HG02610 (cell line): ENCODE data around the gene ERBB4.

Experiments
- ATAC-seq: cut with Tn5 transposase; IDR thresholded peaks from one replicate; pipeline ENCODE4 v1.9.1; 2021; ENCODE audit warnings: mild to moderate bottlenecking, moderate library complexity; ENCODE audit not compliant: unreplicated experiment

ERBB4 gene

GRCh38 chr2:212538305-212539071 is at the start of gene ERBB4:
TSS of gene ERBB4 (minus strand) at chr2:212538802. CDS start at chr2:212538530, 272 bp downstream.
- no peak for ATAC-seq

DNA sequence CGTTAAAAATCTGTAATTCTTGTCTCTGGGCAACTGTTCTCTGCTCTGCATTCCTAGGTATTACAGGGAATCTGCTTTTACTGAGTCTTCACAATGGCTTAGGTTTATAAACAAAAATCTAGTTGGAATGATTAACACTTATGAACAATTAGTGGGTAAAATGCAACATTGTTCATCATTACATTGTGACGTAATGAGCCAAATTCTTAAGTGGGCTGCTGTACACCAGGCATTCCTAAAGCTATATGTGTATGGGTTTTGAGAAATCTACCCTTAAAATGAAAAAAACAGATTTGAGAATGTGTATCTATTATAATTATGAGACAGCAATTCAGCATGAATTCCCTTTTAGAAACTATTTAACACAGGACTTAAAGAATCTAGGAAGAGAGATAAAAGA is 41.5 kb upstream of the ERBB4 start:
- no peak for ATAC-seq

DNA sequence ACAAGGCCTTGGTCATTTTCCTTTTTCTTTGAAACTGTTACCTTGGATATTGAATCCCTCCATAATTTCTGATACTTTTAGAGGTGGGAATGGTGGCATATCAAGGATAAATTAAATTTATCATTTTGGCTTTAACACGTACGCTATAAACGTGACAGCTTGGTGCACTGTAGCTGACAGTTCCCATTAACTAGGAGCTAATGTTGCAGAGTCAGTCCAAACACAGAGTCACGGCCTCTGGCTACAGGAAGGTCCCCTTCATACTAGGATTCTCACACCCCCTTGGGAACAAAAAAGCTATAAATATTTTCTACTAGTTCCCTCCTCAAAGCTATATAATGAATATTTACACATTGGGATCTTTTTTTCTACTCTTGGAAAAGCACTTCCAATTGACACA is 17.7 kb upstream of the ERBB4 start:
- no peak for ATAC-seq

- ATAC-seq: no peak
Observed at GRCh38 chr2:212554233-212554632, 15.6 kb upstream of the ERBB4 start.

- ATAC-seq: no peak
Observed at GRCh38 chr2:212549941-212550340, 11.3 kb upstream of the ERBB4 start.

DNA sequence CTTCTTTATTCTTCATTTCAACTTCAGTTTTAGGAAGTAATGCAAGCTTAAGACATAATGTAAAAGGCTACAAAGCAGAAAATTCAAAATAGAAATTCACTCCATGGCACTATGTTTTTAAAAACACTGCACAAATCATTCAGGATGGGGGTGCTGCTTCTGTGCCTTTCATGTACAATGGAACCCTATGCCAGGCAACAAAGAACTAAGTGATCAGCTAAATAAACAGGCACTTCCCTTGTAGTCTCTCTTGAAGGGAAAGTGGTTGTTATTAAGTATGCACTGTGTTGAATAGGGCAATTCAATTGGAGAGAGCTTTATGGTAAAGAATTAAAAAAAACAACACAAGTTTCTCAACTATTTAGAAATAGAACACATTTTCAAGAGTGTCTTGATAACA is 10.9 kb upstream of the ERBB4 start:
- ATAC-seq: no peak

GRCh38 chr2:212548455-212548819 is 9.8 kb upstream of the ERBB4 start:
- no peak for ATAC-seq

DNA sequence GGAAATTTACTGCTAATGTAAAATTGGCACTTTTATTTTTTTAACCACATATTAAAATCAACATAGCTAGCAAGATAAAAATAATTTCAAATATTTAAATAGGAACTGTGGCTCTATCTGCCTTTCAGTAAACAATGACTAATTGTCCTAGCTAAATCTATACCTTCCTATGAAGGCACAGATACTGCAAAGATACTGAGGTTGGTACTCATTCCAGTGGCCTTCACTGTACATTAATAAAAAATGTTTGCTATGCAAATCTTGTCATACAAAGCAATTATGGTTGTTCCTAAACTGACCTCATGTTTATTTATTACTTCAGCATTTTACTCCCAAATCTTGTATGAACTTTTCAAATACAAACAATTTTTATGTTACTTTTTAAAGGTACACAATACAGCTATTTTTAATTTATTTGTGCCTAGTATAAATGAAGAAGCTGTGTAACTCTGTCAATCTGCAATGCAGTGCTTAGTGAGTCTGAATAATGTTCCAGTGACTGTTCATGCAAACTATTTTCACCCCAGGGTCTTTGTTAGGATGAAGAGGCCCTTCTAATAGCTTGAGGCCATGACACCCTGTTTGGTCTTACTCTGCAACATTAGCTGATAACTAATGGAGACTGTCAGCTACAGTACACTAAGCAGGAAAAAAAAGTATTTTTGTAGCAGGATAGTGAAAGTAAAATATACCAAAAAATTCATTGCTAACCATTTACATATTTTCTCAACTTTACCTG is 9.3 kb upstream of the ERBB4 start:
- no peak for ATAC-seq

GRCh38 chr2:212546669-212547068 is 8.1 kb upstream of the ERBB4 start:
- ATAC-seq: no peak

- no peak for ATAC-seq
Observed at GRCh38 chr2:212540341-212540740, 1.7 kb upstream of the ERBB4 start.

GRCh38 chr2:212539072-212539880 is 674 bp upstream of the ERBB4 start:
- ATAC-seq: no peak

DNA sequence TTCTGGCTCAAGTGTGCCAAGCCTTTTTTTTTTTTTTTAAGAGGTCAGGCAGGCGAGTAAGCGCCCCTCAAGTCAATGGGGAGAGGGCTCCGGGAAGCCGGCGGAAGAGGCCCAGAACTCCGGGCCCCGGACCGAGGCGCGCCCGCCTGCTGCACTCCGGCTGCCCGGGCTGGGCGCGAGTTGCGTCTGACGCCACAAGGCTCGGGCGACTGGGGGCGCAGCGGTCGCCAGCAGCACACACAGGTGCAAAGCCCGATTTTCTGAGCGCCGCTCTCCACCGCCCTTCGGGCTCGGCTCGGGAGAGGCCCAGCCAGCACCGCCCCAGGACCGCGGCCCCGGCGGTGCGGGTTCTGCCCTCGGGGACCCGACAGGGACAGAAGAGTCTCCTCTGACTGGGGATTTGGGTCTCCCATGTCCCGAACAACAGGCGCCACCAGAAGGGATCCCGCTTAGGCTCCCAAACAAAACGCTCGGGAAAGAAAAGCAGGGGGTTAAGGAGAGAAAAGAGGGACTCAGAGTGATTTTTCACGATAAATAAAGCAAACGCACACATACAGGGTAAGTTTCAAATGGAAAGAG is 787 bp downstream of the ERBB4 start:
- peak; percentile 29 for ATAC-seq

- peak; percentile 15 for ATAC-seq
Observed at GRCh38 chr2:212536817-212537725, 1.5 kb downstream of the ERBB4 start.

- ATAC-seq: no peak
Observed at GRCh38 chr2:212535996-212536816, 2.4 kb downstream of the ERBB4 start.

- ATAC-seq: no peak
Observed at GRCh38 chr2:212534336-212534735, 4.3 kb downstream of the ERBB4 start.

DNA sequence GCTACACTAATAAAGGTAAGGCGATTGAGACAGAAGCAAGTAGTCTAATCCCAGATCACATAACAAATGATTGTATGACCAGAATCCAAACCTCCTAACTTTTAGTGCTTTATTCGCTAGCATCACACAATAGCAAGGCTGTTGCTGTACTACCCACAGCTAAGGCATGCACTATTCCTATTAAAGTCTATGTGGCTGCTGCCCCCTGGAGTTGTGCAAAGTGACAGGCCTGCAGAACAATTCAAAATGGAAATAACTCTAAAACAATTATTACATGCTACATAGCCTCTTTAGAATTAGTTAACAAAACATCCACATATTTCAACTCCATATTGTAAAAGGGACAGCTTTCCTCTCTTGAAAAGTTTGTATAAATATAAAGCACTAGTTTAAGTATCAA is 6.0 kb downstream of the ERBB4 start:
- ATAC-seq: no peak

GRCh38 chr2:212532087-212532486 is 6.5 kb downstream of the ERBB4 start:
- no peak for ATAC-seq

DNA sequence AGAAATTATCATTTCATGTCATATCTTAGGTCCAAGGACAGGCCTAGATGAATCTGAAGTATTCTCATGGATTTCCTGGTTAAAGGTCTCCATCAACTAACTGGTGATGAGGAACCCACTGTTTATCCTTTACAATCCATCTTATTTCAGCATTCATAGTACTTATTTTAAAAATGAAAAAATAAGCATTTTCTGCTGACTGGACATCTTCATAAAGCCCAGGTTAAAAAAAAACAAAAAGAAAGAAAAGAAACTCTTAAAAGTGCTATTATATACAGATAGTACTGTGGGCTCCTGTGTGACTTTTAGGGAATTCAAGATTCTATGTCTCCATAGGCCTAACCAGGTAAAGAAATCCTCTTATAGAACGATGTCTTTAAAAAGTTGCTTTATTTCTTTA is 7.1 kb downstream of the ERBB4 start:
- ATAC-seq: no peak

DNA sequence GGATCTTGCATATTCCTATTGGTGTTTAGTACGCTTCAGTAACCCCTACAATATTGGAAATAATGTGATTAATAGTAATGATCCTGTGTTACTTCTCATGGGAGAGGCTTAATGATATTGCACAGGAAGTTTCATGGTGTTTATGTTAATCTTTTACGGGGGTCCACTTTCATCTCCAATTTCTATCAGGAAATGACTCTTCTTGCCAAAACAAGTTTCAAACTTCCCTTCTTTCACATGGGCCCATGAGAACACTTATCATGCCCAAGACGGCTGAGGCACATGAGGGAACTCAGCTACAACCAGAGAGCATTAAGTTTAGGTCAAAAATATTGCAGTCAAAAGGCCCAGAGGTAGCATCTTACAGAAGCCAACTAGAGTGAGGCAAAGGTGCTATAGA is 7.6 kb downstream of the ERBB4 start:
- ATAC-seq: no peak
